Cardiac septum (tissue), 1 donor: Measurements from ENCODE around the gene CAP2. TPM values are rescaled to one million over a fixed set of nuclear protein-coding genes. Genes with fewer than 3 reads are reported as not detected.
"Not testable (repeated sequence)": the region's sequence is repeated elsewhere in the genome, so short reads cannot be mapped to it uniquely, and the experiment has no call there.

Experiments used
- DNase-seq: peaks from one replicate; pipeline ENCODE4 v3.0.0-alpha.2; 2020; ENCODE audit warnings: low spot score
- intact Hi-C: fragments of 100-400 bp; cut with DNase I; formaldehyde crosslinking; loops from one replicate; pipeline ENCODE4 v1.14.0; 2022
- total RNA-seq: library from RNA; stranded (reverse); fragmentation: NEBNext Ultra II Directional; extraction: Animal tissue kit (Norgen Biotek cat#: 25700); gene quantifications from one replicate; pipeline ENCODE4 v1.2.1, GENCODE V29; 2021
- donor health status: DM: no; HTN: no; CAD: no.

The CAP2 gene
- total RNA-seq, 1 donor from 2014 or later: 120 TPM

DNA sequence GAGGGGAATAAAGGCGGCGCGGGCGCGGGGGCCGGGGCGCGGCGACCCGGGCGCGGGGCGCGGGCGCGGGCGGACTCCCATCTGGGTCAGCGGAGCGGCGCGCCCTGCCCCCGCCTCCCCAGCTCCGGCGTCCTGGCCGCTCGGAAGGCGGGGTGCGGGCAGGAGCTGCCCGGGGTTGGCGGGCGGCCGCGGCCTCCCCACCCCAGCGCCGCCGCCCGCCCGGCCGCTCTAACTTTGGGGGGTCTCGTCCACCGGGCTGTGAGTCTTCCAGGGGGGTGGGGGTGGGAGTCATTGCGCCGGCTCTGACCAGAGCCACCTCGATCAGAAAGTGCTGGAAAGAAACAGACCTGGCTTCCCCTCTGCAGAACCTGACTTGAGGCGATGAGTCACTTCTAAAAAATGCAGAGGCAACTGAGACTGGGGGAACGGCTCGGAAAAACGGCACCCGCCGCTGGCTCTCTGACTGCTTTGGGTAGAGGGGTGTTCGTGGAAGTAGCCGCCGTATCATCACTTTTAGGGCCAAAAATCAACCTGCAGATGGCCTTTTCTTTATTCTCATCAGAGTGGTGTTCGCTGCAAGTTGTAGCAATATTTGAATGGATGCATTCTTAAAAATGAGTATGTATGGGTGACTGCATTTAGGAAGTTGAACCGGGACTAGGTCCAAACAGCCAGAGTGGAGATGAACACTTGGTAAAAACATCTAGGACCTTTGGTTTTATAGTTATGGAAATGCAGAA is 667 bp downstream of the CAP2 start:
- no peak for DNase-seq
- intact Hi-C loops: loop anchor here (2.0 to 5.0 kb wide), 2 partner anchors 23 to 107 kb away; no protein-coding TSS in a partner anchor

DNA sequence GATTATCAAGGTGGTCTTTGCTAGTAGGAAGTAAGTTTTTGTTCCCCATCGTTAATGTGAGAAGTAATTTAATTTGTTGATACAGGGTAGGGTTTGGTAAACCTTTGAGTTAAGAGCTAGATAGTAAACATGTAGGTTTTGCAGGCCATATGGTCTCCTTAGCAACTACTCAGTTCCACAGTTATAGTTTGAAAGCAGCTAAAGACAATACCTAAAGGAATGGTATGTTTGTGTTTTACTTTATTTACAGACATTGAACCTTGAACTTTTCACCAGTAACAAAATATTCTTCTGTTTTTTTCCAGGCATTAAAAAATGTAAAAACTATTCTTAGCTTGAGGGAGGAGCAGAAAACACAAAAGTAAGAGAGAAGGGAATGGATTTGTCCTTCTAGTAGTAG is 1.7 kb downstream of the CAP2 start:
- intact Hi-C loops: loop anchor here (2.0 kb wide), 1 partner anchor 22 kb away; no protein-coding TSS in a partner anchor
- no peak for DNase-seq

DNA sequence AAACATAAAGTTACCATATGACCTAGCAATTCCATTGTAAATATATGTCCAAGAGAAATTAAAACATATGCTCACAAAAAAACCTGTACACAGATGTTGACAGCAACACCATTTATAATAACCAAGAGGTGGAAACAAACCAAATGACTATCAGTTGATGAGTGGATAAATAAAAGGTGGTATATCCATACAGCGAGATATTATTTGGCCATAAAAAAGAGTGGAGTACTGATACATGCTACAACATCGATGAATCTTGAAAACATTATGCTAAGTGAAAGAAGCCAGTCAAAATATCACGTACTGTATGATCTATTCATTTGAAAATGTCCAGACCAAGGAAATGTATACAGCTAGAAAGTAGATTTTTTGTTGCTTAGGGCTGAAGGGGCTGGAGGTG is 2.9 kb downstream of the CAP2 start:
- no peak for DNase-seq
- intact Hi-C loops: no loop called here

DNA sequence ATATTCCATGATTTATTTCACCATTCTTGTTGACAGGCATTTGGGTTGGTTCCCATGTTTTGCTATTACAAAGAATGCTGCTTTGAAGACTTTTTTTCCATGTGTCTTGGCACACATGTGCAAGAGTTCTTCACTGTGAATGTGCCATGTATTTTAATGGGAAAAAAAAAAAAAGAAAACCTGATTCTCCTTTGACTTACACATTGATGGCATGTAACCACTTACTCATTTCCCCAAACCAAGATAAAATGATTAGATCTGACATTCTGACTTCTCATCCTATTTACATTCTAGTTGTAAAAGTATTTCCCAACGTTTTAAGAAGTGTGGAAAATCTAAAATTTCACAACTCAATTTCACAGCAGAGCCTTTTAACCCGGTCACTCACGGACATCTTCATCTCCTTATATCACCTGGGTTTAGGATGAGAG is 4.4 kb downstream of the CAP2 start:
- intact Hi-C loops: no loop called here

DNA sequence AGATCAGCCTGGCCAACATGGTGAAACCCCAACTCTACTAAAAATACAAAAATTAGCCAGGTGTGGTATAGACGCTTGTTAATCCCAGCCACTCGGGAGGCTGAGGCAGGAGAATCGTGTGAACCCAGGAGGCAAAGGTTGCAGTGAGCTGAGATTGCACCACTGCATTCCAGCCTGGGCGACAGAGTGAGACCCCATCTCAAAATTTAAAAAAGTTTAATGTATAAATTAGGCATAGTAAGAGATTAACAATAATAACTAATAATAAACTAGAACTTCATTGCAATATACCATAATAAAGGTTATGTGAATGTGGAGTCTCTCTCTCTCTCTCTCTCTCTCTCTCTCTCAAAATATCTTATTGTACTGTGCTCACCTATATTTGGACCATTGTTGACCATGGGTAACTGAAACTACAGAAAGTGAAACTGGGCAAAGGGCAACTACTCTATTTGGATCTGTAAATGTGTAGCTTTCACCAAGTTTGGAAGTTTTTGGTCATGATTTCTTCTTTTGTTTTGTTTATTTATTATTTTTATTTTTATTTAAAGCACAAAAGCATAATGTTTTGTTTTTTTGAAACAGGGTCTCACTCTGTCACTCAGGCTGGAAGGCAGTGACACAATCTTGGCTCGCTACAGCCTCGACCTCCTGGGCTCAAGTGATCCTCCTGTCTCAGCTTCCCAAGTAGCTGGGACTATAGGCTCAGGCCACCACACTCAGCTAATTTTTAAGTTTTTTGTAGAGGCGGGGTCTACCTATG is 12.0 kb downstream of the CAP2 start:
- DNase-seq, intact Hi-C loops: not testable (repeated sequence)

More for the DNA sequence above, 4.4 kb downstream of the CAP2 start:
- DNase-seq: no peak

DNA sequence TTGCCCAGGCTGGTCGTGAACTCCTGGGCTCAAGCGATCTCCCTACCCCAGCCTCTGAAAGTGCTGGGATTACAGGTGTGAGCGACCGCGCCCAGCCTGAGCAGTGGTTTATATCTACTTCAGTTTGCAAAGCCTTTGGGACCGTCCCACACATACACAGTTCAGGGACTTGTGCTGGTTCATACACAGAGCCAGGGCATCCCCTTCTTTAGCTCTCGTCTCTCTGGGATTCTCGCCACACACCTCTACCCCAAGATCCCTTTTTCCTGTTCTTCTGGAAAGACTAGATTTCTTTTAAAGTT is 12.5 kb downstream of the CAP2 start:
- DNase-seq: no peak
- intact Hi-C loops: no loop called here

DNA sequence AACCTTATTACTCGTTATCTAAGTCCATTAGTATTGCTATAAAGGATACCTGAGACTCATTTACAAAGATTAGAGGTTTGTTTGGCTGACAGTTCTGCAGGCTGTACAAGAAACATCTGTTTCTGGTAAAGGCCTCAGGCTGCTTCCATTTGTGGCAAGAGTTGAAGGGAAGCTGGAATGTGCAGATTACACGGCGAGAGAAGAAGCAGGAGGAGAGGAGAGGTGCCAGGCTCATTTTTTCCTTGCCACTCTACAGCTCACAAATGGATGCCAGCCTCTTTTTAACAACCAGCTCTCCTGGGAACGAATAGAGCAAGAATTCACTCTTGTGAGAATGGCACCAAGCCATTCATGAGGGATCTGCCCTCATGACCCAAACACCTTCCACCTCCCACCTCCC is 14.7 kb downstream of the CAP2 start:
- intact Hi-C loops: no loop called here
- DNase-seq: no peak

DNA sequence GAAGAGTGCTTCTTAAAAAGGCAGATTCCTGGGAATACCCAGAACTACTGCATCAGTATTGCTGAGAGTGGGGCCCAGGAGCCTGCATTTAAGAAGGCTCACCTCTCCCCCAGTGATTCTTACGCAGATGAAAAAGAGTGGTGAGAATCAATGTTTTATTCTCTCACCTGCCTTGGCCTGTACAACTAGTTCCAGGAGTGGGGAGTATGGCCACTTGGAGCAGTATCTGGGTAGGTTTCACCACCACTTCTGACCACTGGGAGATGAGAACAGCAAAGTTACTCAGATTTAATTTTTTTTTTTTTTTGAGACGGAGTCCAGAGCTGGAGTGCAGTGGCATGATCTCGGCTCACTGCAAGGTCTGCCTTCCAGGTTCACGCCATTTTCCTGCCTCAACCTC is 16.9 kb downstream of the CAP2 start:
- intact Hi-C loops: no loop called here

DNA sequence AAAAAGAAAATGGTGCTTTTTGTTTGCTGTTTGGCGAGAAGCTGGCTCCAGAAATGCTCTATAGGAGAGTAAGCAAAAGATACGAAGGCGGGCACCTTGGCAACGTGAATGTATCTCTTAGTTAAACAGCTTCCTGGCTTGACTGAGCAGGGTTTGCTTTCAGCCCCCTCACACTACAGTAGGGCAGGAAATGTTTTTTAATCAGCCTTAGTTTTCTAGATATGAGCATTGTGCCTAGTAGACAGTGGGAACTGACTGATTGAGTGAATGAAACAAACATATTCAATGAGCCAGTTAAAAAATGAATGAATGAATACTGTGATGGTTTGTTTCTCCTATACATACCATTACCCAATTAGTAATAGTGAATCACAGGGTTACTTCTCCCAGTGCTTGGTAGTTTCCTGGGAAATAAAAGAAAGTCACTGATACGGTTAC is 19.9 kb downstream of the CAP2 start:
- intact Hi-C loops: no loop called here
- DNase-seq: no peak

More for the DNA sequence above, 16.9 kb downstream of the CAP2 start:
- no peak for DNase-seq

DNA sequence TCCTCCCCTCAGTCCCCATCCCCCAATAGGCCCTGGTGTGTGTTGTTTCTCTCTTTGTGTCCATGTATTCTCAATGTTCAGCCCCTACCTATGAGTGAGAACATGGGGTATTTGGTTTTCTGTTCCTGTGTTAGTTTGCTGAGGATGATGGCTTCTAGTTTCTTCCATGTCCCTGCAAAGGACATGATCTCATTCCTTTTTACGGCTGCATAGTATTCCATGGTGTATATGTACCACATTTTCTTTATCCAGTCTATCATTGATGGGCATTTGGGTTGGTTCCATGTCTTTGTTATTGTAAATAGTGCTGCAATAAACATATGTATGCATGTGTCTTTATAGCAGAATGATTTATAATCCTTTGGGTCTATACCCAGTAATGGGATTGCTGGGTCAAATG is 21.0 kb downstream of the CAP2 start:
- intact Hi-C loops: not testable (repeated sequence)

DNA sequence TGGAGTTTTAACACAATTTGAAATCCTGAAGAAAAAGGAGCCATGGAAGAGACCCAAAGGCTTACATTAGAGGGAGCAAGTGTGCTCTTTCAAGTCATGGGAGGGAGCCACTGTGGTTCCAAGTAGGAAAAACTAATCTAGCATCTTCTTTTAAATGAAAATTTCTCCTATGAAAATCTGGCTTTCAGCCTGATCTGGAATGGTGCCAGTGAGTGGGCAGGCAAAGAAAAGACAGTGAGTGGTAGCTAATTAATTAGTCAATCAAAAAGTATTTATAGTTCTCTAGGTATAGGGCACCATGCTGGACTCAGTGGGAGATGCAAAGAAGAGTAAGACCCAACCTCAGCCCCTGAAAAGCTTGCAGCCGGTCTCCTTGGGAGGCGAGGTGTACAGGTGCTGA is 21.9 kb downstream of the CAP2 start:
- intact Hi-C loops: no loop called here
- DNase-seq: no peak

More for the DNA sequence above, 21.0 kb downstream of the CAP2 start:
- DNase-seq: not testable (repeated sequence)

DNA sequence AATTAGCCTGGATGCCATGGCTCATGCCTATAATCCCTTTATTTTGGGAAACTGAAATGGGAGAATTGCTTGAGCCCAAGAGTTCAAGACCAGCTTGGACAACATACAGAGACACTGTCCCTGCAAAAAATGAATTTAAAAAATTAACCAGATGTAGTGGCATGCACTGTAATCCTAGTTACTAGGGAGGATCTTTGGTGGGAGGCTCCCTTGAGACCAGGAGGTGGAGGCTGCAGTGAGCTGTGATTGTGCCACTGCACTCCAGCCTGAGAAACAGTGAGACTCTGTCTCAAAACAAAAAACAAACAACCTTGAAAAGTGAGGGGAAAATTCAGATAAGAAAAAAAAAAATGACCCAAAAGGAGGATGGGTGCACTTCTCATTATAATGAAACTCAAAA is 23.4 kb downstream of the CAP2 start:
- no peak for DNase-seq
- intact Hi-C loops: loop anchor here (2.0 kb wide), 1 partner anchor 22 kb away; no protein-coding TSS in a partner anchor

DNA sequence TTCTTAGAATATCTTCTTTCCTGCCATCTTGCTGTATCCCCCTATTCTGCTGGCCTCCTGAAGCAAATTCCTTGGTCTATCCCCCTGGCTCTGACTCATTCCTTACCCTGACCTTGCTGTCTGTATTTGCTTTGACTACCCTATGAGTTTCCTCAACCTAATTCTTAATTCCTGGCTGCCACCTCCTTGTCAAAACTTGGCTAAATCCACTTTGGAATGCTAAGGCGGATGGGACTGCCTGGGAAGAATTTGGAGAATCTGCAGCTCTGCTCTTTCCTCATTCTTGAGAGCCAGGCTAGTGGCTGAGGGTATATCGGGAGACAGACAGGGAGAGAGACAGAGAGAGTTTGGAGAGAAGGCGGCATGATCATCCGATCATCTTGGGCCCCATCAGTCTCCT is 24.4 kb downstream of the CAP2 start:
- DNase-seq: no peak
- intact Hi-C loops: loop anchor here (2.0 kb wide), 1 partner anchor 23 kb away; no protein-coding TSS in a partner anchor

DNA sequence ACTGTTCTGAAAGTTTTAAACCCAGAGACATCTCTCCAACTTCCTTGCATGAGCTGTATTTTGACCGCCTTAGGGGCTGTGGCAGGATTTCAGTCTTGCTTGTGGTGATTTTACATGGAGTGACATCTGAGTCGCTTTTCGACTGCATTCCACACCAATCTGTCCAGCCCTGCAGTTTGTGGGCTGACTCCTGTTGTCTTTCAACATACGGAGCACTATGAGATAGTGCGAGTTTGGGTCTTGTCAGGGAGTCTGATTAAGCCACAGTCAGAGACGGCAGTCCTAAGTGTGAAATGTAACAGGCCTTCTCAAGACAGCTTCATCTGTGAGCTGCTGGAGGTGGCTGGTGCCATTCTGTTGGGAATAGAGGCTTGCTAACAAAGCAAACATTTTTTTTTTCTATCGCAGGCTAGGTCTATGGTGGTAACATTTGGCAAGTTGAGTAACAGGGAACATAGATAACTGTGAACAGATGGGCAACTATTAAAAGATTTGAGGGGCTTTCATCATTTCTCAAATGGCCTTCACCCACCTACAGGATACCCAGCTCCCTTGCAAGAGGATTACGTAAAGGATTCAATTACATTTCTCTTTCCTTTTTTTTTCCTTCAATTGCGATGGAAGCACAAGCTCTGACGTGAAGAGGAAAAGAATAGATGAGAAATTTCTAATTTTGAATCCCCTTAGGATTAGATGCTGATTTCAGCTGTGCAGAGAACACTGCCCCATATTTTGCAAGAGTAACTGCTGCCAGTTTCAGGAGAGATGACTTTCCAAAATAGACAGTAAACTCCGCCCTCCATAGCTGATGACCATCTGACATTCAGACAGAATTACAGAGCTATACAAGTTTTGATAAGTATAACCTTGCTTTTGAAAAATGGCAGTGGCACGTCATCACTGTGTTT is 25.1 kb downstream of the CAP2 start:
- no peak for DNase-seq
- intact Hi-C loops: no loop called here

DNA sequence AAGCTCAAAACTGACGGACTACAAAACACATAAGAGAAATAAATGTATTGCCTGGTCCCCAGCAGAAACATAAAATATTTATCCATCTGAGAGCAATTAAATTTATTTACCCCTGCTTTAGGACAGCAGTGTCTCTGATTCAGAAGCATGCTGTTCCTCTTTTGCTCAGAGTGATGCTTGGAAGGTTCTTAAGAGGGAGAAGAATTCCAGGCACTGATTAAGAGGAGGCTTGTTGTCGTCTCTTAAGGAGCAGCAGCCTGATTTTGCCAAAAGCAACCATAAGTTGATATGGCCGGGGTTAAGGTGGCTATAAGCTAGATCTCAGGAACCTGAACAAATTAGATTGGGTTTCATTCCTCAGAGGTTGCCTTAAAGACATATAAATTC is 25.8 kb downstream of the CAP2 start:
- intact Hi-C loops: no loop called here
- no peak for DNase-seq

DNA sequence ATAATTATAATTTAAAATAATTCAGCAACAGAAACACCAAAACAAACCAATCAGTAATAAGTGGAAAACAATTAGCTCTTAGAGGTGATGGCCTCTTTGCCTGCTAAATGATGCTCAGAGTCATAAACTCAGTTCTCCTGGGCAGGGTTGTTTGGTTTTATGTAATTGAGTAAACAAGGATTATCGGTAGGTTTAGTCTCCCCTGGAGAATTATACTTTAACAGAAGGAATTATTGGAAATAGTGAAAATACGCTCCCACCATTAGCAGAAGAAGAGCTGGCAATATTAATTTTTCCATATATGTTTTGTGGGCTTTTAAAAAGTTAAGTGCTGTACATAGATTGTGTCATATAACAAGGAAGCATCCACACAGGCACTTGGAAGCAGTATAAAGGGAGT is 27.0 kb downstream of the CAP2 start:
- intact Hi-C loops: no loop called here

DNA sequence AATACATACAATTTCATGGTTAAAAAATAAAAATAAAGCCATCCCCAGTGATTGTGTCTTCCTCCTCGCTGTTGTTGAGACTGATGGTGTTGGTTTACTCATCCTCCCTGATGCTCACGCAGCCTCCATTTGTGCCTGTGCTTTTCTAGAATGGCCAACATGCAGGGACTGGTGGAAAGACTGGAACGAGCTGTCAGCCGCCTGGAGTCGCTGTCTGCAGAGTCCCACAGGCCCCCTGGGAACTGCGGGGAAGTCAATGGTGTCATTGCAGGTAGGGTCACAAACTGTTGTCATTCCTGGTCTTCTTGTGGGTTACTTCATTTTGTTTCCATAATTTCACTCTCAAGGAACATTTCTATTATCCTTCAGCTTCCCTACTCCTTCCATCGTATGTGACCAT is 28.0 kb downstream of the CAP2 start:
- intact Hi-C loops: no loop called here
- DNase-seq: no peak

More for the DNA sequence above, 27.0 kb downstream of the CAP2 start:
- DNase-seq: no peak

DNA sequence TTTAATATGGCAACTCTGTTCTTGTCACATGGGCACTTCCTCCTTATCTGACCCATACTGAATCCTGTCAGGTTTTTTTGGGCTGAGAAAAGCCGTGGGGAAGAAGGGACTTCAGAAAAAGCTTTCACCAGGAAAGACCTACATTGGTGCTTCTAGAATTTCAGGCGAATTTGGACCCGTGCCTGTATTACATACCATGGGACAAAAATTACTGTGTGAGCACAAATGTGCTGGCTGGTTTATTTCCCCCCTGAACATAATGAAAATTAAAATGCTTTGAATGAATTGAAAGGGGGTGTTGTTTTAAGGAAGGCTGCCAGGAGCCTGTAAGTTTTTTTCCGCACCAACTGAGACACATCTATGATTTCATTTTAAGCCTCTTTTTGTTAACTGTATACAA is 29.6 kb downstream of the CAP2 start:
- intact Hi-C loops: no loop called here
- no peak for DNase-seq

DNA sequence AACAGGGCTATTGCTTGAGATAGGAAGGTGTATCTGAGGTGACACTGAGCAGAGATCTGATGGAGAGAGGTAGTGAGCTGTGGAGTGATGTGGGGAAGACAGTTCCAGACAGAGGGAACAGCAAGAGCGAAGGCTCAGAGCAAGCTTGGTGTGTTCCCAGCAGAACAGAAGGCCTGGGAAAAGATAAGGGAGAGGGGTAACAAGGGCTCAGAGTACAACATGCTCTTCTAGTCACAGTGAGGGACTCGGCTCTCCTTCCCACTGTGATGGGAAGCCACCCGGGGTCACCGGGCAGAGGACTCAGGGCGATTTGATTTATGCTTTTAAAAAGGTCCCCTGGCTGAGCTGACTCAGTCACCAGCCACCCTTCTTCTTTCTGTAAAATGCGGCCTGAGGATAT is 33.7 kb downstream of the CAP2 start:
- no peak for DNase-seq
- intact Hi-C loops: no loop called here

DNA sequence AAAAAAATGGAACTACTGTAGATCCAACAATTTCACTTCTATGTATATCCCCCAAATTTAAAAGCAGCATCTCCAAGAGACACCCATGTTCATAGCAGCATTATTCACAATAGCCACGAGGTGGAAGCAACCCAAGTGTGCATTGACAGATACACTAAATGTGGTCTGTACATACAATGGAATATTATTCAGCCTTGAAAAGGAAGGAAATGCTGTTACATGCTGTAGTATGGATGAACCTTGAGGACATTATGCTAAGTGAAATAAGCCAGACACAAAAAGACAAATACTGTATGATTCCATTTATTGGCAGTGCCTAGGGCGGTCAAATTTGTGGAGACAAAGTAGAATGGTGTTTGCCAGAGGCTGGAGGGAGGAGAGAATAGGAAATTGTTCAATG is 34.2 kb downstream of the CAP2 start:
- intact Hi-C loops: no loop called here
- no peak for DNase-seq
